CD4-positive, CD25-positive, alpha-beta regulatory T cell (primary cell): ENCODE data around the gene SYT7. TPM values are rescaled to one million over a fixed set of nuclear protein-coding genes. Genes with fewer than 3 reads are reported as not detected.

ENCODE experiments used
- ATAC-seq, 2 donors: fragments of 150-1000 bp; cut with Tn5 transposase; one replicate each; pipeline ENCODE4 v1.10.0; 2021; ENCODE audit warnings: low read depth in 2 of 2, moderate number of reproducible peaks in 2 of 2, moderate library complexity in 1 of 2
- DNase-seq, 3 donors: peaks; one replicate each; pipeline versions ENCODE4 v3.0.0 to v3.0.0-alpha.2; 2012 to 2022; ENCODE audit warnings: mixed read lengths in 1 of 3
- H3K27ac ChIP-seq: one replicate; pipeline ENCODE4 v1.7.0; 2013; ENCODE audit warnings: mild to moderate bottlenecking, low read length; ENCODE audit not compliant: insufficient read depth, poor library complexity, severe bottlenecking
- H3K27me3 ChIP-seq: one replicate; pipeline ENCODE4 v1.7.0; 2013; ENCODE audit warnings: low read length; ENCODE audit not compliant: control insufficient read depth, insufficient read depth
- H3K36me3 ChIP-seq: one replicate; pipeline ENCODE4 v1.7.0; 2013; ENCODE audit warnings: mild to moderate bottlenecking, low read length, moderate library complexity; ENCODE audit not compliant: control insufficient read depth, insufficient read depth
- H3K4me1 ChIP-seq: 2 replicates; pipeline ENCODE4 v1.7.0; 2013; ENCODE audit warnings: mild to moderate bottlenecking, low read length; ENCODE audit not compliant: insufficient read depth, control insufficient read depth, poor library complexity, severe bottlenecking
- H3K4me3 ChIP-seq: one replicate; pipeline ENCODE4 v1.7.0; 2013; ENCODE audit warnings: low read depth, mild to moderate bottlenecking, low read length, moderate library complexity
- H3K9me3 ChIP-seq, 2 experiments: 1 replicate in 1 of 2; 2 replicates in 1 of 2; pipeline ENCODE4 v1.7.0; 2013; ENCODE audit warnings: low read length in 2 of 2, mild to moderate bottlenecking in 1 of 2, moderate library complexity in 1 of 2; ENCODE audit not compliant: control insufficient read depth in 2 of 2
- H3K27ac Mint-ChIP-seq, 3 donors: one replicate each; pipeline ENCODE4 v1.8.0; 2020 to 2022; ENCODE audit warnings: mild to moderate bottlenecking in 3 of 3, mixed read lengths in 3 of 3, moderate library complexity in 2 of 3
- H3K27me3 Mint-ChIP-seq: one replicate; pipeline ENCODE4 v1.8.0; 2022; ENCODE audit warnings: mild to moderate bottlenecking, mixed read lengths
- H3K36me3 Mint-ChIP-seq: one replicate; pipeline ENCODE4 v1.8.0; 2020; ENCODE audit warnings: mixed read lengths
- H3K4me1 Mint-ChIP-seq, 4 donors: one replicate each; pipeline ENCODE4 v1.8.0; 2020 to 2022; ENCODE audit warnings: mixed read lengths in 4 of 4, mild to moderate bottlenecking in 1 of 4
- H3K4me3 Mint-ChIP-seq, 4 donors: one replicate each; pipeline ENCODE4 v1.8.0; 2020 to 2022; ENCODE audit warnings: mild to moderate bottlenecking in 4 of 4, mixed read lengths in 4 of 4, moderate library complexity in 3 of 4
- H3K9me3 Mint-ChIP-seq, 7 donors: one replicate each; pipeline ENCODE4 v1.8.0; 2020 to 2022; ENCODE audit warnings: mixed read lengths in 7 of 7, mild to moderate bottlenecking in 3 of 7, moderate library complexity in 2 of 7
- polyA plus RNA-seq, 4 donors: library from polyadenylated mRNA; unstranded; fragments of 300-500 nt; fragmentation: Illumina TruSeq; gene quantifications; one replicate each; pipeline ENCODE4 v1.2.3, GENCODE V29; 2021
- total RNA-seq: library from RNA; stranded (reverse); gene quantifications from one replicate; pipeline ENCODE4 v1.2.3, GENCODE V29; 2022

Gene SYT7
- total and polyA plus RNA-seq, 5 donors from 2014 or later, result 0.20 TPM; not detected in 4

GRCh38 chr11:61575886-61576861, 4.7 kb downstream of the SYT7 start:
- DNase-seq (no peak), ATAC-seq (no peak)
- Mint-ChIP-seq H3K27me3 (peaks cover 32% of the 10 kb centered on the region), H3K36me3 (no peaks in the 10 kb centered on the region), H3K9me3 (peaks cover 0 to 1% (median 0%) of the 10 kb centered on the region in 7 donors), H3K27ac (peak overlapping the region in 1 of 3 donors; percentile 56), H3K4me3 (no peak overlapping the region), H3K4me1 (peaks cover 0 to 7% (median 0%) of the 10 kb centered on the region in 4 donors)
- H3K9me3 ChIP-seq, result no peaks in the 10 kb centered on the region
- no peak overlapping the region for H3K27ac ChIP-seq
- peaks cover 3% of the 10 kb centered on the region for H3K27me3 ChIP-seq
- peaks cover 8% of the 10 kb centered on the region for H3K4me1 ChIP-seq
- H3K36me3 ChIP-seq, result no peaks in the 10 kb centered on the region
- H3K4me3 ChIP-seq, result no peak overlapping the region

- Histone ChIP-seq H3K9me3 (no peaks in the 10 kb centered on the region), H3K36me3 (no peaks in the 10 kb centered on the region), H3K27ac (no peak overlapping the region), H3K27me3 (peaks cover 5% of the 10 kb centered on the region), H3K4me3 (no peak overlapping the region), H3K4me1 (no peaks in the 10 kb centered on the region)
- Mint-ChIP-seq H3K4me3 (peak overlapping the region in 1 of 4 donors; percentile 11), H3K36me3 (no peaks in the 10 kb centered on the region), H3K27ac (no peak overlapping the region), H3K9me3 (peaks cover 0 to 1% (median 0%) of the 10 kb centered on the region in 7 donors), H3K27me3 (peaks cover 35% of the 10 kb centered on the region), H3K4me1 (peaks cover 0 to 7% (median 0%) of the 10 kb centered on the region in 4 donors)
- DNase-seq (no peak), ATAC-seq (no peak)
Measured at GRCh38 chr11:61574611-61575010, 6.3 kb downstream of the SYT7 start.

- Mint-ChIP-seq H3K9me3 (peaks cover 0 to 1% (median 0%) of the 10 kb centered on the region in 7 donors), H3K27me3 (peaks cover 25% of the 10 kb centered on the region), H3K36me3 (no peaks in the 10 kb centered on the region), H3K4me3 (no peak overlapping the region), H3K27ac (no peak overlapping the region), H3K4me1 (peaks cover 0 to 2% (median under 1%) of the 10 kb centered on the region in 4 donors)
- no peaks in the 10 kb centered on the region for H3K4me1 ChIP-seq
- H3K9me3 ChIP-seq, result no peaks in the 10 kb centered on the region
- no peak for DNase-seq
- no peaks in the 10 kb centered on the region for H3K36me3 ChIP-seq
- ATAC-seq, result no peak
- H3K4me3 ChIP-seq, result no peak overlapping the region
- H3K27ac ChIP-seq, result no peak overlapping the region
- H3K27me3 ChIP-seq, result peaks cover 3% of the 10 kb centered on the region
Measured at GRCh38 chr11:61572913-61573312, 8.0 kb downstream of the SYT7 start.

- peaks cover 0 to 1% (median 0%) of the 10 kb centered on the region in 7 donors for H3K9me3 Mint-ChIP-seq
- H3K4me3 Mint-ChIP-seq, result no peak overlapping the region
Measured at GRCh38 chr11:61571869-61572268, 9.0 kb downstream of the SYT7 start.

GRCh38 chr11:61571337-61571736, 9.5 kb downstream of the SYT7 start:
- ATAC-seq, result no peak
- H3K4me1 ChIP-seq, result no peaks in the 10 kb centered on the region
- Mint-ChIP-seq H3K4me1 (peaks cover 0 to 2% (median under 1%) of the 10 kb centered on the region in 4 donors), H3K9me3 (peaks cover 0 to 1% (median 0%) of the 10 kb centered on the region in 7 donors), H3K36me3 (no peaks in the 10 kb centered on the region), H3K27me3 (peaks cover 31% of the 10 kb centered on the region), H3K4me3 (no peak overlapping the region), H3K27ac (no peak overlapping the region)
- no peak overlapping the region for H3K27ac ChIP-seq
- H3K9me3 ChIP-seq, result peaks cover 0 to 2% of the 10 kb centered on the region in 2 experiments
- H3K36me3 ChIP-seq, result no peaks in the 10 kb centered on the region
- no peak for DNase-seq
- no peak overlapping the region for H3K4me3 ChIP-seq
- H3K27me3 ChIP-seq, result peaks cover 3% of the 10 kb centered on the region

More at GRCh38 chr11:61571869-61572268, 9.0 kb downstream of the SYT7 start:
- Histone ChIP-seq H3K4me1 (no peaks in the 10 kb centered on the region), H3K36me3 (no peaks in the 10 kb centered on the region), H3K27me3 (peaks cover 3% of the 10 kb centered on the region), H3K27ac (no peak overlapping the region), H3K9me3 (peaks cover 0 to 2% of the 10 kb centered on the region in 2 experiments), H3K4me3 (no peak overlapping the region)
- H3K36me3 Mint-ChIP-seq, result no peaks in the 10 kb centered on the region
- no peak overlapping the region for H3K27ac Mint-ChIP-seq
- H3K27me3 Mint-ChIP-seq, result peaks cover 25% of the 10 kb centered on the region
- no peak for ATAC-seq
- H3K4me1 Mint-ChIP-seq, result peaks cover 0 to 2% (median under 1%) of the 10 kb centered on the region in 4 donors
- DNase-seq, result no peak

GRCh38 chr11:61569701-61570100, 11.2 kb downstream of the SYT7 start:
- H3K27me3 ChIP-seq, result peaks cover 3% of the 10 kb centered on the region
- no peak for ATAC-seq
- no peak overlapping the region for H3K4me3 Mint-ChIP-seq

GRCh38 chr11:61569018-61569417, 11.9 kb downstream of the SYT7 start:
- Histone ChIP-seq H3K4me3 (no peak overlapping the region), H3K27me3 (peaks cover 3% of the 10 kb centered on the region), H3K9me3 (peaks cover 0 to 2% of the 10 kb centered on the region in 2 experiments), H3K27ac (no peak overlapping the region), H3K36me3 (no peaks in the 10 kb centered on the region), H3K4me1 (no peaks in the 10 kb centered on the region)
- DNase-seq, result no peak
- ATAC-seq, result no peak
- Mint-ChIP-seq H3K27ac (no peak overlapping the region), H3K4me3 (no peak overlapping the region), H3K4me1 (peaks cover 0 to 2% (median under 1%) of the 10 kb centered on the region in 4 donors), H3K27me3 (peaks cover 34% of the 10 kb centered on the region), H3K9me3 (peaks cover 0 to 1% (median 0%) of the 10 kb centered on the region in 7 donors), H3K36me3 (no peaks in the 10 kb centered on the region)

More at GRCh38 chr11:61569701-61570100, 11.2 kb downstream of the SYT7 start:
- H3K4me3 ChIP-seq, result no peak overlapping the region
- no peaks in the 10 kb centered on the region for H3K4me1 ChIP-seq
- H3K27ac ChIP-seq, result no peak overlapping the region
- Mint-ChIP-seq H3K36me3 (no peaks in the 10 kb centered on the region), H3K4me1 (peaks cover 0 to 2% (median under 1%) of the 10 kb centered on the region in 4 donors), H3K27ac (no peak overlapping the region), H3K9me3 (peaks cover 0 to 1% (median 0%) of the 10 kb centered on the region in 7 donors), H3K27me3 (peaks cover 34% of the 10 kb centered on the region)
- DNase-seq, result no peak
- peaks cover 0 to 2% of the 10 kb centered on the region in 2 experiments for H3K9me3 ChIP-seq
- no peaks in the 10 kb centered on the region for H3K36me3 ChIP-seq
